Articular chondrocyte of knee joint (primary cell): Measurements from ENCODE around the gene NATD1. TPM values are rescaled to one million over a fixed set of nuclear protein-coding genes. Genes with fewer than 3 reads are reported as not detected.

Source experiments
- small RNA-seq: library from RNA; depleted of rRNA; stranded (forward); fragments of <200 nt; gene quantifications from one replicate; pipeline ENCODE3, GENCODE V24; 2012
- total RNA-seq: library from RNA; depleted of rRNA; stranded (reverse); fragments of >200 nt; gene quantifications from 2 replicates; pipeline ENCODE4 v1.2.3, GENCODE V29; 2012

NATD1 gene
- 5.7 and 6.7 TPM in 2 replicates for total RNA-seq

GRCh38 chr17:21252796-21253645, at the start of gene NATD1:
Gene NATD1 (minus strand): TSS chr17:21253410. CDS start chr17:21253264, 146 bp downstream.

GRCh38 chr17:21284319-21285163, 31.3 kb upstream of the NATD1 start, which contains the start of gene MAP2K3:
Gene MAP2K3 (plus strand): TSS chr17:21284711. CDS start chr17:21284921, 210 bp downstream.

GRCh38 chr17:21214015-21214776, 39.0 kb downstream of the NATD1 start, which contains the start of gene TMEM11:
Gene TMEM11 (minus strand): TSS chr17:21214161. CDS start chr17:21214152, 9 bp downstream.

Small RNA genes within 50 kb of the gene (small RNA-seq; reads per million reads assigned to genes)
- gene RN7SL426P = not detected

Other genes starting within 250 kb of the NATD1 start
- 224 and 226 TPM in 2 replicates for gene USP22, start 210.4 kb downstream of the NATD1 start, total RNA-seq
- gene DHRS7B, start 126.4 kb downstream of the NATD1 start, total RNA-seq = 14.8 and 15.2 TPM in 2 replicates
- gene TMEM11, start 39.2 kb downstream of the NATD1 start, total RNA-seq = 16.1 and 17.0 TPM in 2 replicates
- gene MAP2K3, start 31.3 kb upstream of the NATD1 start, total RNA-seq = 30.4 and 46.8 TPM in 2 replicates
- 6.7 and 7.2 TPM in 2 replicates for gene KCNJ12, start 122.9 kb upstream of the NATD1 start, total RNA-seq